Vein endothelial cell (primary cell): Measurements from ENCODE around the gene MZT2B. TPM values are rescaled to one million over a fixed set of nuclear protein-coding genes. Genes with fewer than 3 reads are reported as not detected.

Experiments
- total RNA-seq: library from RNA; depleted of rRNA; stranded (reverse); fragments of >200 nt; gene quantifications from 2 replicates; pipeline ENCODE4 v1.2.3, GENCODE V29; 2012

Gene MZT2B, protein sequence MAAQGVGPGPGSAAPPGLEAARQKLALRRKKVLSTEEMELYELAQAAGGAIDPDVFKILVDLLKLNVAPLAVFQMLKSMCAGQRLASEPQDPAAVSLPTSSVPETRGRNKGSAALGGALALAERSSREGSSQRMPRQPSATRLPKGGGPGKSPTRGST
- 92.4 and 151 TPM in 2 replicates for total RNA-seq

DNA sequence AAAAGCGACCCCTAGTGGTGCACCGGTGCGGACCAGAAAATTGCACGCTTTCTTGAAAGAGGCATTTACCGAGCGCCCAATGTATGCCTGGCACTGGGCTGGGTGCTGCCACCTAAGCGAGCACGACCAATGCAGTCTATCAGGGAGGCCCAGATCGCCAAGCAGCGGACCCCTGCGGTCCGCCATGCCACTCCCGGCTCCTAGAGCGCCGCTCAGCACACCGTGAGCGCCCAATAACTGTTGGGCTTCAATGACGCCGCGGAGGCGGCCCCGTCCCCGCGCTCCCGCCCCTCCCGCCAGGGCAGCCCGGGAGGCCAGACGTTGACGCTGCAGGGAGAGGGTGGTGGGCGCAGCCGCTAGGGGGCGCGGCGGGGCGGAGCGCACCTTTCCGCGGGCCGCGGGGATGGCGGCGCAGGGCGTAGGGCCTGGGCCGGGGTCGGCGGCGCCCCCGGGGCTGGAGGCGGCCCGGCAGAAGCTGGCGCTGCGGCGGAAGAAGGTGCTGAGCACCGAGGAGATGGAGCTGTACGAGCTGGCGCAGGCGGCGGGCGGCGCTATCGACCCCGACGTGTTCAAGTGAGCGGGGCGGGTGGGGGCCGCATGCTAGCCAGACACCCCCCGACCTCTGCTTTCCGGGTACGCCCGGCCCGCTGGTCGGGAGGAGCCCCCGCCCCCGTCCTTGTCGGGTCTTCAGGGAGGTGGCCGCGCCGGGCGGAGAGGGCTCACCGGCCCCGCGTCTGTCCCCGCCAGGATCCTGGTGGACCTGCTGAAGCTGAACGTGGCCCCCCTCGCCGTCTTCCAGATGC, at the start of gene MZT2B:
Gene MZT2B (plus strand): TSS at position 383 of the 803 bp plus-strand sequence. CDS start 21 bp downstream, at position 404.

DNA sequence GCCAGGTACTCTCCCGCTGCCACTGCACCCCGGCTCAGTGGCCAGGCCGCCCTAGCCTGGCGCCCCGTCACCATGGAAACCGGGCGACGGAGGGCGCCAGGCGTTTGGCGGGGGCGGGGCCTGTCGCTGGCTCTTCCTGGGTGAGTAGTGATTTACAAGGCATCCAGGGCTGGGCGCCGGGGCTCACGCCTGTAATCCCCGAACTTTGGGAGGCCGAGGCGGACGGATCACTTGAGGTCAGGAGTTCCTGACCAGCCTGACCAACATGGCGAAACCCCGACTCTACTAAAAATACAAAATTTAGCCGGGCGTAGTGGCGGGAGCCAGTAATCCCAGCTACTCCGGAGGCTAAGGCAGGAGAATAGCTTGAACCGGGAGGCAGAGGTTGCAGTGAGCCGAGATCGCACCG, 37.1 kb upstream of the MZT2B start, which contains the start of gene CCDC74B:
Gene CCDC74B (minus strand): TSS at position 107 of the 409 bp plus-strand sequence. CDS start 116 bp downstream, outside the sequence.

DNA sequence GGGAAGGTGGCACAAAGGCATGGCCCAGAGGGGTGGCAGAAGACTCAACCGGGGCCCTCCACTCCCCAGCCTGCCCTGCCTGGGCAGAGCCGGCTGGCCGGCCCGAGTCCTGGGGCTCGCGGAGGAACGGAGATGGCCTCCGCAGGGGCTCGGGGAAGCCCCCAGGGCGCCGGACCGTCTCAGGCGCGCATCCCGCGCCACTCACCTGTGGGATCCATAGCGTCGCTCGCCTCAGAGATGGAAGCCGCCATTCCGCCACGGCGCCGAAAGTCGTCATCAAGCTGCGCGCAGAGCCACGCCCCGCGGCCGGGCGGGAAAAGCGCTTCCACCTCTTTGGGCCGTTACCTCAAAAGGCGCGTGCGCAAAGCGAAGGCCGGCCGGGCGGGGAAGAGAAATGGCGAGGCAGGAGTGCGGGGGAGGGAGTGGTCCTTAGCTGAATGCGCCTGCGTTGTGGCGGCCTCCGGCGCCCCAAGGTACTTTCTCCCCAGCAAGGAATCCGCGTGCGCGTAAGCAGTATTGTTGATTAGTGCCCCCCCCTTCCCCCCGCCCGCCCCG, 660 bp upstream of the MZT2B start, which contains the start of gene SMPD4:
Gene SMPD4 (minus strand): TSS at position 278 of the 555 bp plus-strand sequence. CDS start 5,010 bp downstream, outside the sequence.

DNA sequence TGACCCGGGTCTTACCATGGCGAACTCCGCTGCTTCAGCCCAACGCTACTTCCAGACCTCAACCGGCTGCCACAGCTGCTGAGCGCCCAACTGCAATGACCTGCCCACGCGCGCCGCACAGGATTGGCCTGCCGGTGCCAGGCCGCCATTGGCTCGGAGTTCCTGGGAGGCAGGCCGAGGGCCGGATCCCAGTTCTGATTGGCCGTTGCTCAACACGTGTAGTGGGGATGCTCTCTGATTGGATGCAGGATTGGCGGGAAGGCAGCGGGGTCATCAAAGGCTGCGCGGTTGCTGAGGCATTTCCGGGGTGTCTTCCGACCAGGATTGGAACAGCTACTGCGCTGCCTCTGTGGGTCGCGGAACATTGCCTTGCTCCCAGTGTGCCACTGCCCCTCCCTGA, 16.3 kb downstream of the MZT2B start, which contains the start of gene TUBA3E:
Gene TUBA3E (minus strand): TSS at position 97 of the 400 bp plus-strand sequence. CDS start 79 bp downstream, at position 18.

Other genes starting within 250 kb of the MZT2B start
- not detected in 2 replicates for gene RAB6C, start 202.6 kb upstream of the MZT2B start, total RNA-seq
- gene POTEF, start 53.0 kb upstream of the MZT2B start, total RNA-seq: 0.29 and 0.33 TPM in 2 replicates
- gene CCDC74B, start 37.1 kb upstream of the MZT2B start, total RNA-seq: 0.65 and 2.9 TPM in 2 replicates
- gene SMPD4, start 660 bp upstream of the MZT2B start, total RNA-seq: 32.3 and 35.6 TPM in 2 replicates
- gene TUBA3E, start 16.2 kb downstream of the MZT2B start, total RNA-seq: not detected in 2 replicates
- 92.4 and 104 TPM in 2 replicates for gene IMP4, start 160.6 kb downstream of the MZT2B start, total RNA-seq
- gene PTPN18, start 173.8 kb downstream of the MZT2B start, total RNA-seq: 25.1 and 28.1 TPM in 2 replicates